ENCODE data around the gene CACHD1.
"Not testable (repeated sequence)": the region's sequence is repeated elsewhere in the genome, so short reads cannot be mapped to it uniquely, and the experiment has no call there.

CACHD1 gene

DNA sequence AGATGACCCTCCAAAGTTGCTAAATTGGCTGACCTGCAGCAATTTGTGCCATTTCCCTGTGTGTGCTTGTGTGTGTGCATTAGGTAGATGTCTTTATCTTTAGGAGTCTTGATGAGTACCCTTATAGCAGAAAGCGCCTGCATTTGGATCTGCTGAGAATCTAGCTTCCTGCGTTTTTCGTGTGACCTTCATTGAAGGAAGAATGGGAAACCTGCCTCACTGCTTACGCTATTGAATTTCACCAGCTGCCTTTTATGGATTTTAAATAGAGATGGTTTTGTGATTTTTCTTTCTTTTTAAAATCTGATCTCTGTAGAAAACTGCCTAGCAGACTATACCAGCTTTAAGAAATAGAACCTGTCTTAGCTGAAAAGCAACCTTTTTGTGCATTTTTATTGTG is 124.5 kb downstream of the CACHD1 start:
- Mint-ChIP-seq H3K4me1 (no peaks in the 10 kb centered on the region), H3K27me3 (no peaks in the 10 kb centered on the region), H3K36me3 (no peaks in the 10 kb centered on the region), H3K27ac (no peak overlapping the region), H3K9me3 (no peaks in the 10 kb centered on the region), H3K4me3 (no peak overlapping the region)
- ATAC-seq: no peak

GRCh38 chr1:64595871-64596515 is 126.1 kb downstream of the CACHD1 start:
- no peaks in the 10 kb centered on the region for H3K36me3 Mint-ChIP-seq
- H3K27ac Mint-ChIP-seq: no peak overlapping the region
- H3K9me3 Mint-ChIP-seq: no peaks in the 10 kb centered on the region
- no peak overlapping the region for H3K4me3 Mint-ChIP-seq
- H3K27me3 Mint-ChIP-seq: no peaks in the 10 kb centered on the region
- H3K4me1 Mint-ChIP-seq: no peaks in the 10 kb centered on the region
- ATAC-seq: no peak

GRCh38 chr1:64597113-64597512 is 127.2 kb downstream of the CACHD1 start:
- no peak for ATAC-seq
- Mint-ChIP-seq H3K9me3 (no peaks in the 10 kb centered on the region), H3K4me3 (no peak overlapping the region), H3K4me1 (no peaks in the 10 kb centered on the region), H3K27me3 (no peaks in the 10 kb centered on the region), H3K27ac (no peak overlapping the region), H3K36me3 (no peaks in the 10 kb centered on the region)

DNA sequence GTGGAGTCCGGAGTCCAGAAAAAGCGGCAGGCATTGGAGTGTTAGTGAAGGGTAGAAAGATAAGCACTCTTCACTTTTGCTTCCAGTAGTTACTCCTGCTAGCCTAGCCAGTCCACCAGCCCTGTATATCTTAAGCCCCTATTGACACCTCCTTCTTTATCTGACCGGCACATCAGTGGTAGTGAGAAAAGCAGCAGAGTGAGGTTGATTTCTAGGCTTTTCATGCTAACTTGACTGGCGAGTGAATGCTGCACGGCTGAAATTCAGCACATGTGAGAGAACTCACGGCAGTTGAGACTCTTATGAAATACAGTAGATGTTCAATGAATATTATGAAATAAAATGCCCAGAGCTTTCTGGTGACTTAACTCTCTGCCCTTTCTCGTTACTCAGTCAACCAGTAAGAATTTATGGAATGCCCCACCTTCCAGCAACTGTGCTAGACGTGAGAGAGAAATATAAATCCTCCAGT is 128.2 kb downstream of the CACHD1 start:
- Mint-ChIP-seq H3K27me3 (no peaks in the 10 kb centered on the region), H3K27ac (no peak overlapping the region), H3K4me1 (no peaks in the 10 kb centered on the region), H3K36me3 (no peaks in the 10 kb centered on the region), H3K9me3 (no peaks in the 10 kb centered on the region), H3K4me3 (no peak overlapping the region)
- ATAC-seq: no peak

- no peak overlapping the region for H3K27ac Mint-ChIP-seq
- no peak for ATAC-seq
These were observed 129.3 kb downstream of the CACHD1 start for GRCh38 chr1:64599242-64599641.

GRCh38 chr1:64601207-64601606 is 131.3 kb downstream of the CACHD1 start:
- no peaks in the 10 kb centered on the region for H3K4me1 Mint-ChIP-seq
- H3K36me3 Mint-ChIP-seq: no peaks in the 10 kb centered on the region
- H3K4me3 Mint-ChIP-seq: no peak overlapping the region
- no peaks in the 10 kb centered on the region for H3K9me3 Mint-ChIP-seq
- no peak overlapping the region for H3K27ac Mint-ChIP-seq
- no peaks in the 10 kb centered on the region for H3K27me3 Mint-ChIP-seq
- no peak for ATAC-seq

More at GRCh38 chr1:64599242-64599641, 129.3 kb downstream of the CACHD1 start:
- Mint-ChIP-seq H3K27me3 (no peaks in the 10 kb centered on the region), H3K4me1 (no peaks in the 10 kb centered on the region), H3K36me3 (no peaks in the 10 kb centered on the region), H3K9me3 (no peaks in the 10 kb centered on the region), H3K4me3 (no peak overlapping the region)

GRCh38 chr1:64608005-64608650 is 138.2 kb downstream of the CACHD1 start:
- Mint-ChIP-seq H3K27me3 (no peaks in the 10 kb centered on the region), H3K4me3 (no peak overlapping the region), H3K27ac (no peak overlapping the region), H3K4me1 (no peaks in the 10 kb centered on the region), H3K36me3 (no peaks in the 10 kb centered on the region), H3K9me3 (peaks cover 5% of the 10 kb centered on the region)
- ATAC-seq: no peak

DNA sequence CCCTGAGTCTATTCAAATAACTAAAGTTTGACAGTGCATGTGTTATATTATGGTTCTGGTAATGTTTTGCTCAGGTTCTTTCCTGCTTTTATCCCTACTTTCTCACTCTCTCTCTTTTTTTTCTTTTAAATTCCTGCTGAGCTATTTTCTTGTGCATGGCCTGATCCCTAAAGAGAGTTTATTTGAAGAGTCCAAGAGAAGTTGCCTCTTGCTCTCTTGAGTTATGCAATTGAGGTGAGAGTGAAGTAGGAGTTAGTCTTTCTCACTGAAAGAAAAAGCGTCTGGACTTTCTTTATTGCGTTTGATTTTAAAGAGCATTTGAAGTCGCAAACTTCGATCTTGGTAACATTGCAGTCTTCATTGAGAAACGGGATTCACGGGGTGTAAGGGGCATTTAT is 138.7 kb downstream of the CACHD1 start:
- Mint-ChIP-seq H3K27ac (no peak overlapping the region), H3K27me3 (peaks cover 5% of the 10 kb centered on the region), H3K4me3 (no peak overlapping the region), H3K9me3 (peaks cover 5% of the 10 kb centered on the region), H3K36me3 (no peaks in the 10 kb centered on the region), H3K4me1 (no peaks in the 10 kb centered on the region)
- ATAC-seq: no peak

GRCh38 chr1:64610950-64611349 is 141.0 kb downstream of the CACHD1 start:
- H3K36me3 Mint-ChIP-seq, H3K4me3 Mint-ChIP-seq, H3K9me3 Mint-ChIP-seq, H3K4me1 Mint-ChIP-seq, H3K27ac Mint-ChIP-seq, ATAC-seq: not testable (repeated sequence)
- peaks cover 21% of the 10 kb centered on the region for H3K27me3 Mint-ChIP-seq

GRCh38 chr1:64616039-64616438 is 146.1 kb downstream of the CACHD1 start:
- Mint-ChIP-seq H3K27me3 (peaks cover 36% of the 10 kb centered on the region), H3K4me3 (no peak overlapping the region), H3K4me1 (peaks cover 8% of the 10 kb centered on the region), H3K9me3 (peaks cover 5% of the 10 kb centered on the region), H3K27ac (no peak overlapping the region), H3K36me3 (no peaks in the 10 kb centered on the region)
- ATAC-seq: no peak

DNA sequence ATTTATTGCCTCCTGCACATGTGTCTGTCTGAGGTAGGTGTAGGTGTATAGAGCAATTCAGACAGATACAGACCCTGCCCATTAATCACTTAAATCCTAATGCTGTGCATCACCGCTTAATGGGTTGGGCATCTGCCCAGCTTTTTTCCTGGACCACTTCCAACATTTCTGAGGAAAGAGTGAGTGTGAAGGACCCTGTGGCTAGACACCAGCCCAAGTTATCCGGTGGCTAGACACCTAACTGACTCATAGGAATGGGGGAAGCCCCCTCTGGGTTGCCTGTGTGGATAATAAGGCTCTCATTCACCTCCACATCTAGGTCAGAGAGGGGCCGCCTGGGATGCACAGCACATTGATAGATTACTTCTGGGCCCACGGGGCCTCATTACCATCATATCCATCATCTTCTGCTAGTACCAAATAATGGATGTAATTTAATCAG is 153.8 kb downstream of the CACHD1 start:
- no peak overlapping the region for H3K4me3 Mint-ChIP-seq
- peaks cover 16% of the 10 kb centered on the region for H3K27me3 Mint-ChIP-seq
- H3K27ac Mint-ChIP-seq: no peak overlapping the region
- no peak for ATAC-seq
- H3K36me3 Mint-ChIP-seq: no peaks in the 10 kb centered on the region
- no peaks in the 10 kb centered on the region for H3K9me3 Mint-ChIP-seq
- H3K4me1 Mint-ChIP-seq: no peaks in the 10 kb centered on the region

DNA sequence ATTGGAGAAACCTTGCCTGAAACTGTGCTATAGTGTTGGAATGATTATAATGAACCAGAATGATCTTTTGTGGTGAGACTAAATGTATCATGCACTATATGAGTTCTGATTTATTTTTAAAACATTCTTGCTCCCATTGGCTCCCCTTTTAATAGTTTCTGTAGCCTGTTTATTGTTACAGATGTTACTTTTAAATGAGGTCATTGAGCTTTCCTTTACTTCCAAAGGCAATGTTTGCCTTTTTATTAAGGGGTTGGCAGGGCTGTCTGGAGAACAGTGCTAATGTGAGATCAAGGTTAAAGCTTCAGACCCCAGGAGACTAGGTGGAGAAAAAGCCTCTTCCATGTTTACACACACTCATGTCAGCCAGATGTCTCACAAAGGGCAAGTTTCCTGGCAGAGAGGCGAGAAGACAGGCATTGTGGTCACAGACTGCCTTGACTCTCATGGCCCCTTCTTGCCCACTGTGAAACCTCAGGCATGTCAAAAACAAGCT is 154.3 kb downstream of the CACHD1 start:
- ATAC-seq: no peak
- Mint-ChIP-seq H3K4me3 (no peak overlapping the region), H3K27ac (no peak overlapping the region), H3K36me3 (no peaks in the 10 kb centered on the region), H3K4me1 (no peaks in the 10 kb centered on the region), H3K27me3 (peaks cover 11% of the 10 kb centered on the region), H3K9me3 (no peaks in the 10 kb centered on the region)

- Mint-ChIP-seq H3K4me1 (no peaks in the 10 kb centered on the region), H3K27ac (no peak overlapping the region), H3K36me3 (no peaks in the 10 kb centered on the region), H3K9me3 (no peaks in the 10 kb centered on the region), H3K27me3 (peaks cover 8% of the 10 kb centered on the region), H3K4me3 (no peak overlapping the region)
- no peak for ATAC-seq
These were observed 154.9 kb downstream of the CACHD1 start for GRCh38 chr1:64624808-64625207.

- H3K9me3 Mint-ChIP-seq: no peaks in the 10 kb centered on the region
- H3K27me3 Mint-ChIP-seq: no peaks in the 10 kb centered on the region
- H3K27ac Mint-ChIP-seq: no peak overlapping the region
- no peaks in the 10 kb centered on the region for H3K36me3 Mint-ChIP-seq
- peaks cover 6% of the 10 kb centered on the region for H3K4me1 Mint-ChIP-seq
- no peak overlapping the region for H3K4me3 Mint-ChIP-seq
- no peak for ATAC-seq
These were observed 160.7 kb downstream of the CACHD1 start for GRCh38 chr1:64630611-64631010.

DNA sequence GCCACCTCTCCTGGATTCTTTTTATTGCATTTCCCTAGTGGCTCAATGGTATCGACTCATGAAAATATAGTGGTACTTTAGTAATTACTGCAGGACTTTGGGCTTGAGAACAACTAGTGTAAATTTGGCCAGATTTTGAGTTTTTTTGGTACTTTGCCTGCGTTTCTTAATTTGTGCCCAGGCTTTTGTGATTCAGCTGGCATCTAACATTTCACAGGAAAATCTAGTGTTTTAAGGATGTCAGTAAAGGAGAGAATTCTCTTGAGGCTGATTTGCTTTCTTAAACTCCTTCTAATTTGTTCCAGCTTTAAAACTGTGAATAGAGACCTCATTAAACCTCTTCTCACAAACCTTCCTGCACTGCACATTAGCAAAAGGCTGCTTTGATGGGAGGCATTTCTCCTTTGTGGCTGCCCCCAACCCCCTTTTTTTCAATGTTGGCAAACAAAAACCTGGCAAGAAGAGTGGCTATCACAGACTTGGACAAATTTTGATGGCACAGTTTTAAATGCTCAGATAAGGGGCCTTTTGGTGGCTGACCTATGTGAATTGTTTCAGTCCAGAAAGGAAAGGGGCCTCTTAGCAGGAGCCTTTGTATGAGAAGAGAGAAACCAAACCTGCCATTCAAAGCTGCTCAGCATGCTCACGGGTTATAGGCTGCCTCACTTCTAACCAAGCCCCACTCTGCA is 161.6 kb downstream of the CACHD1 start:
- Mint-ChIP-seq H3K27ac (no peak overlapping the region), H3K4me3 (no peak overlapping the region), H3K36me3 (no peaks in the 10 kb centered on the region), H3K9me3 (no peaks in the 10 kb centered on the region), H3K4me1 (peaks cover 6% of the 10 kb centered on the region), H3K27me3 (no peaks in the 10 kb centered on the region)
- ATAC-seq: no peak

- H3K27ac Mint-ChIP-seq: no peak overlapping the region
- no peak for ATAC-seq
- peaks cover 6% of the 10 kb centered on the region for H3K4me1 Mint-ChIP-seq
- H3K36me3 Mint-ChIP-seq: no peaks in the 10 kb centered on the region
- no peak overlapping the region for H3K4me3 Mint-ChIP-seq
- no peaks in the 10 kb centered on the region for H3K27me3 Mint-ChIP-seq
- no peaks in the 10 kb centered on the region for H3K9me3 Mint-ChIP-seq
These were observed 163.0 kb downstream of the CACHD1 start for GRCh38 chr1:64632936-64633335.

All from stimulated activated memory B cell treated with anti-CD40 and anti-IgM and Interleukin-4, amounts not matched to agents 10 μg/mL and 1 μg/mL and 100 μg/mL, for 72 hours (primary cell).